WTC11 (cell line): ENCODE measurements around the gene CEP85L. TPM values are rescaled to one million over a fixed set of nuclear protein-coding genes. Genes with fewer than 3 reads are reported as not detected.

Experiments used
- ATAC-seq: fragments of 200-7000 bp; cut with Tn5 transposase; 2 replicates; pipeline ENCODE4 v1.10.0; 2021; ENCODE audit warnings: mild to moderate bottlenecking, moderate library complexity
- CTCF ChIA-PET: fragments of 300-600 bp; sonication (Branson Sonifier 250); formaldehyde crosslinking; loops from one replicate; lab custom pipeline; 2021; ENCODE audit warnings: antibody characterized with exemption; lab: Charles Lee
- POLR2A ChIA-PET: fragments of 350-600 bp; sonication (Branson Sonifier 250); formaldehyde crosslinking; loops from one replicate; lab custom pipeline; 2021; ENCODE audit warnings: antibody characterized with exemption; lab: Charles Lee
- DNase-seq: peaks from one replicate; pipeline ENCODE4 v3.0.0; 2021; ENCODE audit warnings: low spot score
- H3K27ac Mint-ChIP-seq: 2 replicates; pipeline ENCODE4 v1.8.0; 2021; ENCODE audit warnings: mixed read lengths
- H3K27me3 Mint-ChIP-seq: 2 replicates; pipeline ENCODE4 v1.8.0; 2021; ENCODE audit warnings: low read depth, mild to moderate bottlenecking, moderate library complexity, mixed read lengths
- H3K36me3 Mint-ChIP-seq: 2 replicates; pipeline ENCODE4 v1.8.0; 2021; ENCODE audit warnings: mixed read lengths
- H3K4me1 Mint-ChIP-seq: 2 replicates; pipeline ENCODE4 v1.8.0; 2022; ENCODE audit warnings: mixed read lengths
- H3K4me3 Mint-ChIP-seq: 2 replicates; pipeline ENCODE4 v1.8.0; 2021; ENCODE audit warnings: mild to moderate bottlenecking, moderate library complexity, mixed read lengths
- H3K9me3 Mint-ChIP-seq: 2 replicates; pipeline ENCODE4 v1.8.0; 2021; ENCODE audit warnings: mixed read lengths
- AFF4 ChIP-seq: sonication (generic); formaldehyde crosslinking; IDR thresholded peaks from 2 replicates; pipeline ENCODE4 v1.8.1; 2023; ENCODE audit warnings: mild to moderate bottlenecking, missing genetic modification reagents, borderline replicate concordance
- ATF1 ChIP-seq: sonication (generic); formaldehyde crosslinking; IDR thresholded peaks from 2 replicates; pipeline ENCODE4 v1.8.1; 2023; ENCODE audit warnings: mild to moderate bottlenecking, moderate library complexity, missing genetic modification reagents
- CBFB ChIP-seq: sonication (generic); formaldehyde crosslinking; IDR thresholded peaks from 2 replicates; pipeline ENCODE4 v1.8.1; 2022; ENCODE audit warnings: mild to moderate bottlenecking, low read depth, missing genetic modification reagents
- CREM ChIP-seq: sonication (generic); formaldehyde crosslinking; IDR thresholded peaks from 2 replicates; pipeline ENCODE4 v1.8.1; 2022; ENCODE audit warnings: mild to moderate bottlenecking, missing genetic modification reagents, moderate library complexity
- ELF4 ChIP-seq: sonication (generic); formaldehyde crosslinking; IDR thresholded peaks from 2 replicates; pipeline ENCODE4 v1.8.1; 2022; ENCODE audit warnings: low read depth, mild to moderate bottlenecking, moderate library complexity, missing genetic modification reagents
- ERG ChIP-seq: fragments of 250-450 bp; sonication (Bioruptor Pico); IDR thresholded peaks from 2 replicates; pipeline ENCODE4 v1.8.0; 2021; ENCODE audit warnings: mild to moderate bottlenecking
- FOXP1 ChIP-seq: sonication (generic); formaldehyde crosslinking; IDR thresholded peaks from 2 replicates; pipeline ENCODE4 v1.8.0; 2022; ENCODE audit warnings: missing genetic modification reagents, mild to moderate bottlenecking, moderate library complexity, borderline replicate concordance
- GTF2I ChIP-seq: fragments of 250-450 bp; sonication (Bioruptor Pico); conservative IDR thresholded peaks from 2 replicates; pipeline ENCODE4 v1.4.0; 2021; ENCODE audit warnings: mild to moderate bottlenecking
- MYBL2 ChIP-seq: sonication (generic); formaldehyde crosslinking; IDR thresholded peaks from 2 replicates; pipeline ENCODE4 v1.8.1; 2023; ENCODE audit warnings: mild to moderate bottlenecking, moderate library complexity, missing genetic modification reagents
- NFATC4 ChIP-seq: fragments of 250-450 bp; sonication (Bioruptor Pico); IDR thresholded peaks from 2 replicates; pipeline ENCODE4 v1.9.0; 2021; ENCODE audit warnings: mild to moderate bottlenecking
- NR2C2 ChIP-seq: sonication (generic); formaldehyde crosslinking; IDR thresholded peaks from 2 replicates; pipeline ENCODE4 v1.8.0; 2022; ENCODE audit warnings: mild to moderate bottlenecking, missing genetic modification reagents
- PRDM15 ChIP-seq: sonication (generic); formaldehyde crosslinking; IDR thresholded peaks from 2 replicates; pipeline ENCODE4 v1.8.0; 2022; ENCODE audit warnings: missing genetic modification reagents
- SMAD3 ChIP-seq: sonication (generic); formaldehyde crosslinking; IDR thresholded peaks from 2 replicates; pipeline ENCODE4 v1.8.0; 2022; ENCODE audit warnings: missing genetic modification reagents, mild to moderate bottlenecking, borderline replicate concordance
- TEAD4 ChIP-seq: sonication (generic); formaldehyde crosslinking; IDR thresholded peaks from 2 replicates; pipeline ENCODE4 v1.8.0; 2022; ENCODE audit warnings: mild to moderate bottlenecking, missing genetic modification reagents
- USF2 ChIP-seq: sonication (generic); formaldehyde crosslinking; IDR thresholded peaks from 2 replicates; pipeline ENCODE4 v1.8.1; 2023; ENCODE audit warnings: mild to moderate bottlenecking, missing genetic modification reagents, moderate library complexity
- ZMAT4 ChIP-seq: fragments of 250-450 bp; sonication (Bioruptor Pico); IDR thresholded peaks from 2 replicates; pipeline ENCODE4 v1.9.0; 2021; ENCODE audit warnings: mild to moderate bottlenecking
- ZNF138 ChIP-seq: sonication (generic); formaldehyde crosslinking; conservative IDR thresholded peaks from 2 replicates; pipeline ENCODE4 v1.8.1; 2022; ENCODE audit warnings: mild to moderate bottlenecking, moderate library complexity, missing genetic modification reagents
- ZNF416 ChIP-seq: fragments of 250-450 bp; sonication (Bioruptor Pico); IDR thresholded peaks from 2 replicates; pipeline ENCODE4 v1.9.0; 2021; ENCODE audit warnings: mild to moderate bottlenecking, inconsistent platforms
- ZNF512 ChIP-seq: sonication (generic); formaldehyde crosslinking; IDR thresholded peaks from 2 replicates; pipeline ENCODE4 v1.8.1; 2022; ENCODE audit warnings: missing genetic modification reagents, borderline replicate concordance
- total RNA-seq: library from RNA; stranded (reverse); gene quantifications from 3 replicates; pipeline ENCODE4 v1.2.3, GENCODE V29; 2021

CEP85L gene
- total RNA-seq, 1 experiment from 2014 or later: 32.5 TPM

GRCh38 chr6:118500130-118501015 lies 151.0 kb downstream of the CEP85L start:
- H3K4me3 Mint-ChIP-seq: no peak overlapping the region
- DNase-seq (no peak), ATAC-seq (no peak)
- H3K9me3 Mint-ChIP-seq: peaks cover 27% of the 10 kb centered on the region
- TF ChIP-seq CREM (CRISPR knock-in tag): no peak
- no peak for TF ChIP-seq ZNF416 (CRISPR knock-in tag)
- no peak for TF ChIP-seq NFATC4 (CRISPR knock-in tag)
- TF ChIP-seq PRDM15 (CRISPR knock-in tag): no peak
- TF ChIP-seq ZNF138 (CRISPR knock-in tag): no peak
- TF ChIP-seq SMAD3 (CRISPR knock-in tag): no peak
- TF ChIP-seq ZMAT4 (CRISPR knock-in tag): no peak
- no peak for TF ChIP-seq USF2 (CRISPR knock-in tag)
- no peak for TF ChIP-seq CBFB
- TF ChIP-seq NR2C2 (CRISPR knock-in tag): no peak
- TF ChIP-seq TEAD4 (CRISPR knock-in tag): no peak
- no peak for TF ChIP-seq AFF4 (CRISPR knock-in tag)
- TF ChIP-seq ERG (CRISPR knock-in tag): no peak
- TF ChIP-seq GTF2I (CRISPR knock-in tag): no peak
- no peak for TF ChIP-seq FOXP1 (CRISPR knock-in tag)
- TF ChIP-seq ATF1 (CRISPR knock-in tag): no peak
- TF ChIP-seq MYBL2 (CRISPR knock-in tag): no peak
- no peak for TF ChIP-seq ELF4 (CRISPR knock-in tag)
- no peak for TF ChIP-seq ZNF512 (CRISPR knock-in tag)
- no peaks in the 10 kb centered on the region; the same call in 1 of the 2 replicates for H3K27me3 Mint-ChIP-seq
- H3K27ac Mint-ChIP-seq: no peak overlapping the region
- H3K4me1 Mint-ChIP-seq: no peaks in the 10 kb centered on the region
- ChIA-PET CTCF (no interaction called here), POLR2A (no interaction called here)
- peaks cover 32% of the 10 kb centered on the region for H3K36me3 Mint-ChIP-seq
